HCT116 (cell line): ENCODE results near the gene EPS8. TPM values are rescaled to one million over a fixed set of nuclear protein-coding genes. Genes with fewer than 3 reads are reported as not detected.
A peak's percentile ranks its signal among the peaks of the same experiment; 100 is the strongest.

Experiments
- ATAC-seq: fragments of 200-7000 bp; cut with Tn5 transposase; 2 replicates; pipeline ENCODE4 v1.9.1; 2020; ENCODE audit warnings: mild to moderate bottlenecking, moderate library complexity
- BruUV-seq: library from RNA; stranded (reverse); fragments of 400-500 nt; replicated peaks from 2 replicates; lab custom pipeline; 2021; lab: Mats Ljungman, UMichigan
- CTCF ChIA-PET: fragments of 300-600 bp; sonication (Branson Sonifier 250); formaldehyde crosslinking; loops from one replicate; lab custom pipeline; 2021; ENCODE audit warnings: antibody characterized with exemption; lab: Charles Lee
- POLR2A ChIA-PET: fragments of 300-600, 350-600 bp; sonication (Branson Sonifier 250); formaldehyde crosslinking; loops from one replicate; lab custom pipeline; 2021; ENCODE audit warnings: antibody characterized with exemption; lab: Charles Lee
- RAD21 ChIA-PET, 2 experiments: fragments of 300-600 bp; sonication (Branson Sonifier 250); formaldehyde crosslinking; loops; one replicate each; lab custom pipeline; 2023; ENCODE audit warnings: low total read pairs in 2 of 2; ENCODE audit not compliant: uncharacterized antibody in 2 of 2, unreplicated experiment in 2 of 2, low non-redundant PET in 1 of 2; lab: Charles Lee
- DNase-seq: peaks from one replicate; pipeline ENCODE4 v3.0.0-alpha.2; 2010; ENCODE audit warnings: low read depth, low spot score
- H2AFZ ChIP-seq: fragments of 200-600 bp; shearing (Covaris generic), sonication (generic); 2 replicates; pipeline ENCODE4 v1.6.1; 2017; ENCODE audit warnings: low read depth, mixed run types, mixed read lengths, antibody characterized with exemption, low read length; ENCODE audit not compliant: poor library complexity, severe bottlenecking
- H3K27ac ChIP-seq: 2 replicates; pipeline ENCODE4 v1.5.1; 2012; ENCODE audit warnings: low read depth, low read length
- H3K27me3 ChIP-seq: fragments of 200-600 bp; sonication (generic); 2 replicates; pipeline ENCODE4 v1.6.1; 2016; ENCODE audit warnings: mixed run types, low read length, mixed read lengths; ENCODE audit not compliant: insufficient read depth
- H3K36me3 ChIP-seq, 2 experiments: fragments of 200-500 bp in 1 of 2; fragments of 200-600 bp in 1 of 2; sonication (Bioruptor generic) in 1 of 2; sonication (generic) in 1 of 2; 2 replicates each; pipeline versions ENCODE4 v1.5.1 to v1.6.1; 2014 to 2016; ENCODE audit warnings: low read length in 2 of 2, inconsistent platforms in 1 of 2, mixed read lengths in 1 of 2, mixed run types in 1 of 2; ENCODE audit not compliant: insufficient read depth in 2 of 2, control insufficient read depth in 1 of 2
- H3K4me1 ChIP-seq, 2 experiments: fragments of 200-600 bp in 1 of 2; sonication (generic) in 1 of 2; 2 replicates each; pipeline versions ENCODE4 v1.5.1 to v1.6.1; 2012 to 2017; ENCODE audit warnings: low read length in 2 of 2, inconsistent platforms in 1 of 2, mild to moderate bottlenecking in 1 of 2, mixed read lengths in 1 of 2, mixed run types in 1 of 2, moderate library complexity in 1 of 2; ENCODE audit not compliant: insufficient read depth in 2 of 2, control insufficient read depth in 1 of 2
- H3K4me2 ChIP-seq: fragments of 200-600 bp; sonication (generic); 2 replicates; pipeline ENCODE4 v1.6.1; 2017; ENCODE audit warnings: mixed run types, low read length, mixed read lengths
- H3K4me3 ChIP-seq, 2 experiments: fragments of 200-600 bp in 1 of 2; sonication (generic) in 1 of 2; replicated peaks in 1 of 2; 2 replicates each; pipeline ENCODE4 v1.5.1; 2011 to 2016; ENCODE audit warnings: low read length in 2 of 2, control low read depth in 1 of 2, low read depth in 1 of 2, mild to moderate bottlenecking in 1 of 2, mixed read lengths in 1 of 2, mixed run types in 1 of 2
- H3K79me2 ChIP-seq: fragments of 200-600 bp; sonication (generic); 2 replicates; pipeline ENCODE4 v1.6.1; 2017; ENCODE audit warnings: mild to moderate bottlenecking, mixed run types, low read length, moderate library complexity, mixed read lengths; ENCODE audit not compliant: insufficient read depth
- H3K9ac ChIP-seq: fragments of 200-600 bp; sonication (generic); 2 replicates; pipeline ENCODE4 v1.6.1; 2016; ENCODE audit warnings: low read length, mixed read lengths
- H3K9me2 ChIP-seq: fragments of 200-600 bp; sonication (generic), shearing (Covaris generic); 2 replicates; pipeline ENCODE4 v1.6.1; 2017; ENCODE audit warnings: mixed run types, mild to moderate bottlenecking, moderate library complexity; ENCODE audit not compliant: insufficient read depth
- H3K9me3 ChIP-seq, 2 experiments: fragments of 200-500 bp in 1 of 2; fragments of 200-600 bp in 1 of 2; sonication (Bioruptor generic) in 1 of 2; sonication (generic) in 1 of 2; 2 replicates each; pipeline ENCODE4 v1.6.1; 2014 to 2017; ENCODE audit warnings: low read length in 2 of 2, mixed read lengths in 2 of 2, inconsistent platforms in 1 of 2, low read depth in 1 of 2, mild to moderate bottlenecking in 1 of 2, mixed run types in 1 of 2, moderate library complexity in 1 of 2; ENCODE audit not compliant: control insufficient read depth in 1 of 2, insufficient read depth in 1 of 2
- H4K20me1 ChIP-seq: fragments of 200-600 bp; sonication (generic), shearing (Covaris generic); 2 replicates; pipeline ENCODE4 v1.6.1; 2017; ENCODE audit warnings: mixed run types, mild to moderate bottlenecking, moderate library complexity; ENCODE audit not compliant: insufficient read depth
- CBX3 ChIP-seq: IDR thresholded peaks from 2 replicates; pipeline ENCODE4 v1.6.1; 2012; ENCODE audit warnings: low read depth
- CEBPB ChIP-seq: IDR thresholded peaks from 2 replicates; pipeline ENCODE4 v1.6.1; 2012; ENCODE audit warnings: low read depth
- CTCF ChIP-seq, 3 experiments: fragments of 200-600 bp in 1 of 3; sonication (generic) in 1 of 3; IDR thresholded peaks in 2 of 3; conservative IDR thresholded peaks in 1 of 3; 2 replicates each; pipeline ENCODE4 v1.5.1; 2012 to 2017; ENCODE audit warnings: low read depth in 2 of 3, low read length in 2 of 3, antibody characterized with exemption in 1 of 3, borderline replicate concordance in 1 of 3, control low read depth in 1 of 3, mild to moderate bottlenecking in 1 of 3, mixed read lengths in 1 of 3, mixed run types in 1 of 3, moderate library complexity in 1 of 3; ENCODE audit not compliant: insufficient read depth in 1 of 3
- EZH2 ChIP-seq: fragments of 200-600 bp; sonication (generic); IDR thresholded peaks from 2 replicates; pipeline ENCODE4 v1.6.1; 2017; ENCODE audit warnings: antibody characterized with exemption, mixed run types
- JUND ChIP-seq: IDR thresholded peaks from 2 replicates; pipeline ENCODE4 v1.6.1; 2012
- REST ChIP-seq: IDR thresholded peaks from 2 replicates; pipeline ENCODE4 v1.6.1; 2012; ENCODE audit warnings: low read depth
- SIN3A ChIP-seq: IDR thresholded peaks from 2 replicates; pipeline ENCODE4 v1.6.1; 2012; ENCODE audit warnings: low read depth
- SRF ChIP-seq: IDR thresholded peaks from 2 replicates; pipeline ENCODE4 v1.6.1; 2012; ENCODE audit warnings: low read depth
- TCF7L2 ChIP-seq: IDR thresholded peaks from 2 replicates; pipeline ENCODE4 v1.7.0; 2011; ENCODE audit warnings: borderline replicate concordance, inconsistent platforms; ENCODE audit not compliant: insufficient read depth, insufficient read length; ENCODE audit errors: extremely low read depth
- ZFX ChIP-seq: fragments of 450-650 bp; IDR thresholded peaks from 2 replicates; pipeline ENCODE4 v1.6.1; 2017
- intact Hi-C: fragments of 100-400 bp; cut with micrococcal nuclease; formaldehyde crosslinking; loops from 2 replicates; pipeline ENCODE4 v1.10.0; 2022
- total RNA-seq: library from RNA; stranded (reverse); gene quantifications from one replicate; pipeline ENCODE4 v1.2.1, GENCODE V29; 2021; ENCODE audit not compliant: unreplicated experiment

EPS8 gene
- total RNA-seq, 1 experiment from 2014 or later, result 49.9 TPM

- TF ChIP-seq TCF7L2 (no peak), JUND (no peak), REST (no peak), CEBPB (no peak), ZFX (no peak), SRF (no peak), CBX3 (no peak), SIN3A (no peak), CTCF (IDR thresholded peaks at IDR 0.05 in 2 of 3, conservative IDR thresholded peaks at IDR 0.05 in 1 of 3; ENCODE audit: borderline replicate concordance in 1 of 3, insufficient read depth in 1 of 3, low read depth in 2 of 3, low read length in 2 of 3) (no peak), EZH2 (no peak)
- TF ChIP-seq, all 23 proteins: peak for 0
- RAD21 ChIA-PET, result no interaction called here
- Histone ChIP-seq H3K79me2 (peaks cover 90% of the 10 kb centered on the region), H3K27ac (no peak overlapping the region), H3K4me2 (peak overlapping the region; percentile 32; the same call in 1 of the 2 replicates), H3K9ac (no peak overlapping the region), H3K4me3 (no peak overlapping the region), H3K9me3 (peaks cover 4 to 11% of the 10 kb centered on the region in 2 experiments; a peak in 2 of 4 replicates), H3K36me3 (no peaks in the 10 kb centered on the region), H3K9me2 (no peaks in the 10 kb centered on the region), H3K27me3 (no peaks in the 10 kb centered on the region), H3K4me1 (peaks cover 27 to 66% of the 10 kb centered on the region in 2 experiments; a peak in 3 of 4 replicates), H4K20me1 (no peaks in the 10 kb centered on the region), H2AFZ (no peak overlapping the region)
- POLR2A ChIA-PET, result interaction anchor here (0.6 kb wide), 1 partner anchor 67 kb away, joined by 4 read pairs; no protein-coding TSS in a partner anchor
- intact Hi-C loops, result no loop called here
- no TSS peak for BruUV-seq
- ATAC-seq (no peak), DNase-seq (no peak)
- CTCF ChIA-PET, result no interaction called here
Observed at GRCh38 chr12:15729097-15729496, 60.1 kb downstream of the EPS8 start.
